K562 (cell line): ENCODE measurements around the gene ADAMTS20. TPM values are rescaled to one million over a fixed set of nuclear protein-coding genes. Genes with fewer than 3 reads are reported as not detected.

Experiments
- ATAC-seq: fragments of 200-7000 bp; cut with Tn5 transposase; 3 replicates; pipeline ENCODE4 v1.9.1; 2020; ENCODE audit warnings: moderate library complexity
- BruUV-seq: library from RNA; stranded (reverse); fragments of 400-500 nt; replicated peaks from 2 replicates; lab custom pipeline; 2021; lab: Mats Ljungman, UMichigan
- CTCF ChIA-PET: fragments of 300-600 bp; formaldehyde crosslinking; extraction: SDS; loops from one replicate; lab custom pipeline; 2021; ENCODE audit warnings: low intra/inter-chr PET ratio; lab: Yijun Ruan, JAX
- POLR2A ChIA-PET: fragments of 300-600, 350-650 bp; sonication (Branson Sonifier 250); formaldehyde crosslinking; extraction: SDS; loops from one replicate; lab custom pipeline; 2021; ENCODE audit warnings: antibody characterized with exemption, inconsistent platforms; lab: Yijun Ruan, JAX
- DNase-seq, 4 experiments: peaks; one replicate each; pipeline versions ENCODE4 v3.0.0 to v3.0.0-alpha.2; 2011 to 2018; ENCODE audit warnings: low spot score in 3 of 4, mixed read lengths in 3 of 4; ENCODE audit errors: extremely low read depth in 1 of 4
- FAIRE-seq: peaks from 2 replicates; lab custom pipeline; 2011; peaks lifted over from hg19 to GRCh38; lab: Jason Lieb, UNC
- H2AFZ ChIP-seq: 2 replicates; pipeline ENCODE4 v1.6.0; 2011; ENCODE audit warnings: low read depth, low read length, control low read depth, inconsistent platforms
- H3K27ac ChIP-seq: fragments of 200-600 bp; 3 replicates; pipeline ENCODE4 v1.8.0; 2011; ENCODE audit warnings: low read depth, mild to moderate bottlenecking, control low read depth, inconsistent platforms, low read length, moderate library complexity, mixed read lengths; ENCODE audit errors: extremely low read depth
- H3K27me3 ChIP-seq, 2 experiments: fragments of 300-600 bp in 1 of 2; 2 replicates in 1 of 2; 3 replicates in 1 of 2; pipeline versions ENCODE4 v1.6.0 to v1.8.0; 2011; ENCODE audit warnings: inconsistent platforms in 2 of 2, low read length in 2 of 2, mild to moderate bottlenecking in 1 of 2, mixed read lengths in 1 of 2, moderate library complexity in 1 of 2; ENCODE audit not compliant: control insufficient read depth in 2 of 2, insufficient read depth in 2 of 2
- H3K36me3 ChIP-seq: fragments of 300-600 bp; 3 replicates; pipeline ENCODE4 v1.8.0; 2011; ENCODE audit warnings: mild to moderate bottlenecking, low read length, inconsistent platforms; ENCODE audit not compliant: control insufficient read depth, insufficient read depth
- H3K4me1 ChIP-seq, 2 experiments: fragments of 200-600 bp in 1 of 2; replicated peaks in 1 of 2; 2 replicates in 1 of 2; 3 replicates in 1 of 2; pipeline versions ENCODE4 v1.5.1 to v1.8.0; 2011; ENCODE audit warnings: inconsistent platforms in 2 of 2, low read length in 2 of 2, mild to moderate bottlenecking in 1 of 2, mixed read lengths in 1 of 2, moderate library complexity in 1 of 2; ENCODE audit not compliant: control insufficient read depth in 2 of 2, insufficient read depth in 2 of 2
- H3K4me2 ChIP-seq: 2 replicates; pipeline ENCODE4 v1.6.1; 2011; ENCODE audit warnings: low read length, control low read depth, inconsistent platforms, mixed read lengths; ENCODE audit not compliant: insufficient read depth
- H3K4me3 ChIP-seq: fragments of 200-600 bp; sonication (generic), shearing (Covaris generic); 2 replicates; pipeline ENCODE4 v1.5.1; 2016; ENCODE audit warnings: control low read depth, inconsistent platforms
- H3K79me2 ChIP-seq: fragments of 200-600 bp; 3 replicates; pipeline ENCODE4 v1.8.0; 2011; ENCODE audit warnings: low read length, inconsistent platforms; ENCODE audit not compliant: control insufficient read depth, insufficient read depth
- H3K9ac ChIP-seq, 2 experiments: 2 replicates each; pipeline versions ENCODE4 v1.6.0 to v1.6.1; 2011; ENCODE audit warnings: low read depth in 2 of 2, low read length in 2 of 2, control low read depth in 1 of 2, inconsistent platforms in 1 of 2, mild to moderate bottlenecking in 1 of 2, mixed read lengths in 1 of 2; ENCODE audit not compliant: insufficient read depth in 1 of 2
- H3K9me1 ChIP-seq: one replicate; pipeline ENCODE4 v1.6.0; 2011; ENCODE audit warnings: inconsistent platforms, mild to moderate bottlenecking, low read length, moderate library complexity; ENCODE audit not compliant: control insufficient read depth, insufficient read depth
- H3K9me3 ChIP-seq: replicated peaks from 2 replicates; pipeline ENCODE4 v1.5.1; 2011; ENCODE audit warnings: low read depth, low read length, inconsistent platforms; ENCODE audit not compliant: control insufficient read depth, insufficient read depth
- H4K20me1 ChIP-seq: replicated peaks from 2 replicates; pipeline ENCODE4 v1.6.1; 2011; ENCODE audit warnings: low read length, inconsistent platforms, mixed read lengths; ENCODE audit not compliant: control insufficient read depth, insufficient read depth
- CBX3 ChIP-seq, 2 experiments: IDR thresholded peaks; 1 replicate in 1 of 2; 2 replicates in 1 of 2; pipeline ENCODE4 v1.6.1; 2012; ENCODE audit warnings: inconsistent platforms in 2 of 2, low read length in 2 of 2, borderline replicate concordance in 1 of 2, control low read depth in 1 of 2
- CHAMP1 ChIP-seq: fragments of 450-650 bp; IDR thresholded peaks from 2 replicates; pipeline ENCODE4 v1.6.1; 2016; ENCODE audit warnings: mild to moderate bottlenecking
- CSDE1 ChIP-seq, 2 experiments: fragments of 450-650 bp; IDR thresholded peaks; 2 replicates each; pipeline ENCODE4 v1.6.1; 2016; ENCODE audit warnings: mild to moderate bottlenecking in 1 of 2
- ELK1 ChIP-seq: sonication (generic); formaldehyde crosslinking; IDR thresholded peaks from 2 replicates; pipeline ENCODE4 v1.8.1; 2022; ENCODE audit warnings: missing genetic modification reagents
- GABPB1 ChIP-seq: sonication (generic); formaldehyde crosslinking; IDR thresholded peaks from 2 replicates; pipeline ENCODE4 v1.8.0; 2022; ENCODE audit warnings: mild to moderate bottlenecking, missing genetic modification reagents
- SFPQ ChIP-seq: fragments of 200-400 bp; formaldehyde crosslinking; IDR thresholded peaks from 2 replicates; pipeline ENCODE4 v1.6.1; 2017; ENCODE audit warnings: mild to moderate bottlenecking, low read depth, low read length, moderate library complexity
- SMARCB1 ChIP-seq: IDR thresholded peaks from 2 replicates; pipeline ENCODE4 v1.6.1; 2011; ENCODE audit warnings: improper control_type of control experiment, low read depth; ENCODE audit not compliant: insufficient read length
- WGBS: fragments of 100-300 bp; shearing (Covaris generic); methylation state at CpG from one replicate; pipeline ENCODE4 v1.1.6; 2016; ENCODE audit warnings: low coverage, mixed read lengths; ENCODE audit not compliant: insufficient coverage; ENCODE audit errors: missing lambda C conversion rate; 5-methylcytosine and 5-hydroxymethylcytosine counted together
- in situ Hi-C: fragments of 300-500 bp; cut with MboI; formaldehyde crosslinking; loops from 4 replicates; pipeline ENCODE4 v1.15.0; 2018; ENCODE audit warnings: inconsistent platforms, mixed read lengths
- intact Hi-C: fragments of 100-400 bp; cut with micrococcal nuclease; formaldehyde crosslinking; loops from 2 replicates; pipeline ENCODE4 v1.14.2; 2022
- polyA plus RNA-seq, 8 experiments: library from polyadenylated mRNA; depleted of rRNA in 4 of 8; stranded (reverse) in 5 of 8; unstranded in 3 of 8; fragments of >200 nt; fragmentation: Nextera tagmentation in 2 of 8; fragmentation: Illumina TruSeq in 1 of 8; extraction: Ambion mirVana in 2 of 8; extraction: Trizol in 1 of 8; gene quantifications; 2 replicates each; pipeline versions ENCODE4 v1.2.1 to v1.2.3, GENCODE V29; 2011 to 2014; ENCODE audit warnings: inconsistent platforms in 1 of 8, missing spikeins in 1 of 8
- total RNA-seq, 7 experiments: library from RNA; depleted of rRNA in 6 of 7; stranded (reverse); fragments of >200 nt in 6 of 7; fragmentation: Illumina TruSeq in 2 of 7; extraction: Trizol in 2 of 7; gene quantifications; 2 replicates each; pipeline versions ENCODE4 v1.2.1 to v1.2.3, GENCODE V29; 2011 to 2021; ENCODE audit warnings: low replicate concordance in 1 of 7
- TF ChIP-seq, protein P1 (sequence below): fragments of 450-650 bp; IDR thresholded peaks from 2 replicates; pipeline ENCODE4 v1.6.1; 2016; ENCODE audit warnings: low read depth

Gene ADAMTS20
- total and polyA plus RNA-seq, 9 of the 15 experiments (the other 6 are each of a cell fraction or from before 2014, with no cell fraction given) = 0.01 to 0.84 (median 0.07) TPM; not detected in 2

DNA sequence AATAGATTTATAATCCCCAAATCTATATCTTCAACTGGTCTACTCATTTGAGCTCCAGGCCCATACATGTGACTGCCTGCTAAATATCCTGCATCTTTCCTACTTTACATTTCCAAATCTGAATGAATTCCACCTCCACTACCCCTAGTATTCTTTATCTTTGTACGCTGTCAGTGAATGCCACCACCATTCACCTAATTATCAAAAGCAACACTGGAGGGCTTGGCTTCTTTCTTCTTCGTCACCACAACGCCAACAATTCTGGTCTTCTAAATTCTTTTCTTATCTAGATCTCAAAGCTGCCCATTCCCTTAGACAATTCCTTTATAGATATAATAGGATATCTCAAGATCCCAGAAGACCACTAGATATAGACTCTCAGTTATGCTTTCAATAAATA lies 47.1 kb upstream of the ADAMTS20 start:
- FAIRE-seq (no peak), ATAC-seq (no peak), DNase-seq (no peak)
- Histone ChIP-seq H2AFZ (no peak overlapping the region), H3K9ac (no peak overlapping the region), H4K20me1 (no peaks in the 10 kb centered on the region), H3K9me1 (no peaks in the 10 kb centered on the region), H3K36me3 (no peaks in the 10 kb centered on the region), H3K4me3 (no peak overlapping the region), H3K9me3 (no peaks in the 10 kb centered on the region), H3K4me2 (no peak overlapping the region), H3K27ac (no peak overlapping the region), H3K4me1 (no peaks in the 10 kb centered on the region), H3K27me3 (no peaks in the 10 kb centered on the region), H3K79me2 (no peaks in the 10 kb centered on the region)
- 3% methylated on average over 3 of the region's 3 CpGs for WGBS
- BruUV-seq = no TSS peak
- POLR2A ChIA-PET = no interaction called here
- in situ Hi-C loops = no loop called here
- CTCF ChIA-PET = no interaction called here
- intact Hi-C loops = no loop called here
- TF ChIP-seq SFPQ = no peak
- TF ChIP-seq CSDE1 (IDR thresholded peaks at IDR 0.05) = no peak
- TF ChIP-seq, protein P1, sequence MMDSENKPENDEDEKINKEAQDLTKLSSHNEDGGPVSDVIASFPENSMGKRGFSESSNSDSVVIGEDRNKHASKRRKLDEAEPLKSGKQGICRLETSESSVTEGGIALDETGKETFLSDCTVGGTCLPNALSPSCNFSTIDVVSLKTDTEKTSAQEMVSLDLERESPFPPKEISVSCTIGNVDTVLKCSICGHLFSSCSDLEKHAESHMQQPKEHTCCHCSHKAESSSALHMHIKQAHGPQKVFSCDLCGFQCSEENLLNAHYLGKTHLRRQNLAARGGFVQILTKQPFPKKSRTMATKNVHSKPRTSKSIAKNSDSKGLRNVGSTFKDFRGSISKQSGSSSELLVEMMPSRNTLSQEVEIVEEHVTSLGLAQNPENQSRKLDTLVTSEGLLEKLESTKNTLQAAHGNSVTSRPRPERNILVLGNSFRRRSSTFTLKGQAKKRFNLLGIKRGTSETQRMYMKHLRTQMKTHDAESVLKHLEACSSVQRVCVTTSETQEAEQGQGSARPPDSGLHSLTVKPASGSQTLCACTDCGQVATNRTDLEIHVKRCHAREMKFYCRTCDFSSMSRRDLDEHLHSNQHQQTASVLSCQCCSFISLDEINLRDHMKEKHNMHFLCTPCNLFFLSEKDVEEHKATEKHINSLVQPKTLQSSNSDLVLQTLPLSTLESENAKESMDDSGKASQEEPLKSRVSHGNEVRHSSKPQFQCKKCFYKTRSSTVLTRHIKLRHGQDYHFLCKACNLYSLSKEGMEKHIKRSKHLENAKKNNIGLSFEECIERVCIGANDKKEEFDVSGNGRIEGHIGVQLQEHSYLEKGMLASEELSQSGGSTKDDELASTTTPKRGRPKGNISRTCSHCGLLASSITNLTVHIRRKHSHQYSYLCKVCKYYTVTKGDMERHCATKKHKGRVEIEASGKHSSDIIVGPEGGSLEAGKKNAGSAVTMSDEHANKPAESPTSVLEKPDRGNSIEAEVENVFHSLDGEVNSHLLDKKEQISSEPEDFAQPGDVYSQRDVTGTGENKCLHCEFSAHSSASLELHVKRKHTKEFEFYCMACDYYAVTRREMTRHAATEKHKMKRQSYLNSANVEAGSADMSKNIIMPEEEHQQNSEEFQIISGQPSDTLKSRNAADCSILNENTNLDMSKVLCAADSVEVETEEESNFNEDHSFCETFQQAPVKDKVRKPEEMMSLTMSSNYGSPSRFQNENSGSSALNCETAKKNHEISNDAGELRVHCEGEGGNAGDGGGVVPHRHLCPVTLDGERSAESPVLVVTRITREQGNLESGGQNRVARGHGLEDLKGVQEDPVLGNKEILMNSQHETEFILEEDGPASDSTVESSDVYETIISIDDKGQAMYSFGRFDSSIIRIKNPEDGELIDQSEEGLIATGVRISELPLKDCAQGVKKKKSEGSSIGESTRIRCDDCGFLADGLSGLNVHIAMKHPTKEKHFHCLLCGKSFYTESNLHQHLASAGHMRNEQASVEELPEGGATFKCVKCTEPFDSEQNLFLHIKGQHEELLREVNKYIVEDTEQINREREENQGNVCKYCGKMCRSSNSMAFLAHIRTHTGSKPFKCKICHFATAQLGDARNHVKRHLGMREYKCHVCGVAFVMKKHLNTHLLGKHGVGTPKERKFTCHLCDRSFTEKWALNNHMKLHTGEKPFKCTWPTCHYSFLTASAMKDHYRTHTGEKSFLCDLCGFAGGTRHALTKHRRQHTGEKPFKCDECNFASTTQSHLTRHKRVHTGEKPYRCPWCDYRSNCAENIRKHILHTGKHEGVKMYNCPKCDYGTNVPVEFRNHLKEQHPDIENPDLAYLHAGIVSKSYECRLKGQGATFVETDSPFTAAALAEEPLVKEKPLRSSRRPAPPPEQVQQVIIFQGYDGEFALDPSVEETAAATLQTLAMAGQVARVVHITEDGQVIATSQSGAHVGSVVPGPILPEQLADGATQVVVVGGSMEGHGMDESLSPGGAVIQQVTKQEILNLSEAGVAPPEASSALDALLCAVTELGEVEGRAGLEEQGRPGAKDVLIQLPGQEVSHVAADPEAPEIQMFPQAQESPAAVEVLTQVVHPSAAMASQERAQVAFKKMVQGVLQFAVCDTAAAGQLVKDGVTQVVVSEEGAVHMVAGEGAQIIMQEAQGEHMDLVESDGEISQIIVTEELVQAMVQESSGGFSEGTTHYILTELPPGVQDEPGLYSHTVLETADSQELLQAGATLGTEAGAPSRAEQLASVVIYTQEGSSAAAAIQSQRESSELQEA = no peak
- no peak for TF ChIP-seq SMARCB1
- no peak for TF ChIP-seq GABPB1
- no peak for TF ChIP-seq ELK1 (CRISPR knock-in tag)
- no peak for TF ChIP-seq CBX3 (IDR thresholded peaks at IDR 0.05; ENCODE audit: borderline replicate concordance in 1 of 2, low read length in 2 of 2)
- no peak for TF ChIP-seq CHAMP1
